GM18870 (cell line): ENCODE results near the gene CD33.
"Not testable (repeated sequence)": the region's sequence is repeated elsewhere in the genome, so short reads cannot be mapped to it uniquely, and the experiment has no call there.

Experiments used
- ATAC-seq: cut with Tn5 transposase; IDR thresholded peaks from one replicate; pipeline ENCODE4 v1.9.1; 2021; ENCODE audit warnings: moderate library complexity; ENCODE audit not compliant: unreplicated experiment

CD33 gene

GRCh38 chr19:51224898-51225393 lies at the start of gene CD33:
CD33 (plus strand) TSS chr19:51225080; CDS start chr19:51225119, 39 bp downstream.
- ATAC-seq = not testable (repeated sequence)

- ATAC-seq = no peak
These were observed 45.6 kb upstream of the CD33 start for GRCh38 chr19:51179256-51179655.

GRCh38 chr19:51181377-51181912 lies 43.4 kb upstream of the CD33 start:
- ATAC-seq = no peak

- ATAC-seq = no peak
These were observed 42.9 kb upstream of the CD33 start for GRCh38 chr19:51181913-51182419.

- no peak for ATAC-seq
These were observed 41.3 kb upstream of the CD33 start for GRCh38 chr19:51183629-51184028.

- no peak for ATAC-seq
These were observed 39.6 kb upstream of the CD33 start for GRCh38 chr19:51185069-51185867.

- ATAC-seq = no peak
These were observed 39.0 kb upstream of the CD33 start for GRCh38 chr19:51185868-51186215.

- ATAC-seq = no peak
These were observed 38.6 kb upstream of the CD33 start for GRCh38 chr19:51186323-51186722.

- ATAC-seq = no peak
These were observed 37.3 kb upstream of the CD33 start for GRCh38 chr19:51187395-51188226.

- no peak for ATAC-seq
These were observed 36.7 kb upstream of the CD33 start for GRCh38 chr19:51188227-51188559.

- ATAC-seq = no peak
These were observed 32.2 kb upstream of the CD33 start for GRCh38 chr19:51192689-51193088.

- no peak for ATAC-seq
These were observed 30.2 kb upstream of the CD33 start for GRCh38 chr19:51194527-51195315.

GRCh38 chr19:51195316-51195586 lies 29.6 kb upstream of the CD33 start:
- ATAC-seq = no peak

- no peak for ATAC-seq
These were observed 29.3 kb upstream of the CD33 start for GRCh38 chr19:51195616-51196015.

- no peak for ATAC-seq
These were observed 28.7 kb upstream of the CD33 start for GRCh38 chr19:51196181-51196580.

- no peak for ATAC-seq
These were observed 26.2 kb upstream of the CD33 start for GRCh38 chr19:51198641-51199040.

- ATAC-seq = no peak
These were observed 24.7 kb upstream of the CD33 start for GRCh38 chr19:51200071-51200666.

- no peak for ATAC-seq
These were observed 23.2 kb upstream of the CD33 start for GRCh38 chr19:51201712-51202111.

- no peak for ATAC-seq
These were observed 21.0 kb upstream of the CD33 start for GRCh38 chr19:51203916-51204315.

GRCh38 chr19:51204321-51204720 lies 20.6 kb upstream of the CD33 start:
- no peak for ATAC-seq

- ATAC-seq = no peak
These were observed 17.1 kb upstream of the CD33 start for GRCh38 chr19:51207747-51208146.
